Measurements from ENCODE around the gene RYR2.

GRCh38 chr1:237681210-237681609 lies 639.2 kb downstream of the RYR2 start:
- TF ChIP-seq POLR2A (IDR thresholded peaks at IDR 0.05) (no peak), CTCF (IDR thresholded peaks at IDR 0.05) (no peak)
